ENCODE results near the gene EEFSEC.

GRCh38 chr3:128283421-128283820 lies 130.1 kb downstream of the EEFSEC start:
- TF ChIP-seq, protein P1, sequence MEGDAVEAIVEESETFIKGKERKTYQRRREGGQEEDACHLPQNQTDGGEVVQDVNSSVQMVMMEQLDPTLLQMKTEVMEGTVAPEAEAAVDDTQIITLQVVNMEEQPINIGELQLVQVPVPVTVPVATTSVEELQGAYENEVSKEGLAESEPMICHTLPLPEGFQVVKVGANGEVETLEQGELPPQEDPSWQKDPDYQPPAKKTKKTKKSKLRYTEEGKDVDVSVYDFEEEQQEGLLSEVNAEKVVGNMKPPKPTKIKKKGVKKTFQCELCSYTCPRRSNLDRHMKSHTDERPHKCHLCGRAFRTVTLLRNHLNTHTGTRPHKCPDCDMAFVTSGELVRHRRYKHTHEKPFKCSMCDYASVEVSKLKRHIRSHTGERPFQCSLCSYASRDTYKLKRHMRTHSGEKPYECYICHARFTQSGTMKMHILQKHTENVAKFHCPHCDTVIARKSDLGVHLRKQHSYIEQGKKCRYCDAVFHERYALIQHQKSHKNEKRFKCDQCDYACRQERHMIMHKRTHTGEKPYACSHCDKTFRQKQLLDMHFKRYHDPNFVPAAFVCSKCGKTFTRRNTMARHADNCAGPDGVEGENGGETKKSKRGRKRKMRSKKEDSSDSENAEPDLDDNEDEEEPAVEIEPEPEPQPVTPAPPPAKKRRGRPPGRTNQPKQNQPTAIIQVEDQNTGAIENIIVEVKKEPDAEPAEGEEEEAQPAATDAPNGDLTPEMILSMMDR (IDR thresholded peaks at IDR 0.05) = no peak
- TF ChIP-seq ZFX (IDR thresholded peaks at IDR 0.05; ENCODE audit: borderline replicate concordance) = no peak
